ENCODE results near the gene RASD1. TPM values are rescaled to one million over a fixed set of nuclear protein-coding genes. Genes with fewer than 3 reads are reported as not detected.
A peak's percentile ranks its signal among the peaks of the same experiment; 100 is the strongest.

Gene RASD1
- total and polyA plus RNA-seq, 2 donors (not counting 1 experiment from before 2014, with no cell fraction given) = 0.34 to 2.6 TPM

GRCh38 chr17:17545031-17545820 is 49.0 kb upstream of the RASD1 start:
- no peaks in the 10 kb centered on the region for H4K20me1 ChIP-seq (ENCODE audit: control insufficient read depth, extremely low read depth, insufficient read depth, low read length)
- no peak overlapping the region for H3K4me3 ChIP-seq (replicated peaks in 1 of 4; ENCODE audit: control extremely low read depth in 1 of 4, insufficient read depth in 1 of 4, low read depth in 3 of 4, low read length in 4 of 4)
- DNase-seq (ENCODE audit: low read depth in 2 of 2) = peak; percentile 43 to 73
- no peak for TF ChIP-seq EZH2 (IDR thresholded peaks at IDR 0.05; ENCODE audit: low read length, missing control alignments)
- TF ChIP-seq, protein P1, sequence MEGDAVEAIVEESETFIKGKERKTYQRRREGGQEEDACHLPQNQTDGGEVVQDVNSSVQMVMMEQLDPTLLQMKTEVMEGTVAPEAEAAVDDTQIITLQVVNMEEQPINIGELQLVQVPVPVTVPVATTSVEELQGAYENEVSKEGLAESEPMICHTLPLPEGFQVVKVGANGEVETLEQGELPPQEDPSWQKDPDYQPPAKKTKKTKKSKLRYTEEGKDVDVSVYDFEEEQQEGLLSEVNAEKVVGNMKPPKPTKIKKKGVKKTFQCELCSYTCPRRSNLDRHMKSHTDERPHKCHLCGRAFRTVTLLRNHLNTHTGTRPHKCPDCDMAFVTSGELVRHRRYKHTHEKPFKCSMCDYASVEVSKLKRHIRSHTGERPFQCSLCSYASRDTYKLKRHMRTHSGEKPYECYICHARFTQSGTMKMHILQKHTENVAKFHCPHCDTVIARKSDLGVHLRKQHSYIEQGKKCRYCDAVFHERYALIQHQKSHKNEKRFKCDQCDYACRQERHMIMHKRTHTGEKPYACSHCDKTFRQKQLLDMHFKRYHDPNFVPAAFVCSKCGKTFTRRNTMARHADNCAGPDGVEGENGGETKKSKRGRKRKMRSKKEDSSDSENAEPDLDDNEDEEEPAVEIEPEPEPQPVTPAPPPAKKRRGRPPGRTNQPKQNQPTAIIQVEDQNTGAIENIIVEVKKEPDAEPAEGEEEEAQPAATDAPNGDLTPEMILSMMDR (conservative IDR thresholded peaks at IDR 0.05 in 1 of 2, IDR thresholded peaks at IDR 0.05 in 1 of 2; ENCODE audit: low read depth in 1 of 2, low read length in 2 of 2) = no peak
- no peaks in the 10 kb centered on the region for H3K79me2 ChIP-seq (ENCODE audit: control insufficient read depth, insufficient read depth, low read length)
- H3K4me1 ChIP-seq (ENCODE audit: control insufficient read depth, extremely low read depth, insufficient read depth, low read length) = no peaks in the 10 kb centered on the region
- no peaks in the 10 kb centered on the region for H3K36me3 ChIP-seq (ENCODE audit: control insufficient read depth, insufficient read depth, low read length)
- H3K27ac ChIP-seq (ENCODE audit: insufficient read depth, low read length) = no peak overlapping the region
- no peak overlapping the region for H2AFZ ChIP-seq (ENCODE audit: low read length)
- peak overlapping the region; percentile 2 for H3K4me2 ChIP-seq (ENCODE audit: extremely low read depth, insufficient read depth, low read length)
- no peaks in the 10 kb centered on the region for H3K27me3 ChIP-seq (ENCODE audit: control insufficient read depth, insufficient read depth, low read length)
- H3K9me3 ChIP-seq (ENCODE audit: control insufficient read depth, insufficient read depth, low read depth, low read length) = no peaks in the 10 kb centered on the region
- H3K9ac ChIP-seq (ENCODE audit: insufficient read depth, low read length) = no peak overlapping the region

- no peaks in the 10 kb centered on the region for H3K27me3 ChIP-seq (ENCODE audit: control insufficient read depth, insufficient read depth, low read length)
- H3K36me3 ChIP-seq (ENCODE audit: control insufficient read depth, insufficient read depth, low read length) = no peaks in the 10 kb centered on the region
- no peaks in the 10 kb centered on the region for H4K20me1 ChIP-seq (ENCODE audit: control insufficient read depth, extremely low read depth, insufficient read depth, low read length)
These were observed 46.9 kb upstream of the RASD1 start for GRCh38 chr17:17542906-17543635.

GRCh38 chr17:17541640-17542001 is 45.4 kb upstream of the RASD1 start:
- Histone ChIP-seq H4K20me1 (ENCODE audit: control insufficient read depth, extremely low read depth, insufficient read depth, low read length) (no peaks in the 10 kb centered on the region), H3K36me3 (ENCODE audit: control insufficient read depth, insufficient read depth, low read length) (no peaks in the 10 kb centered on the region), H3K4me2 (ENCODE audit: extremely low read depth, insufficient read depth, low read length) (no peak overlapping the region), H3K27me3 (ENCODE audit: control insufficient read depth, insufficient read depth, low read length) (no peaks in the 10 kb centered on the region), H3K9ac (ENCODE audit: insufficient read depth, low read length) (no peak overlapping the region), H3K9me3 (ENCODE audit: control insufficient read depth, insufficient read depth, low read depth, low read length) (no peaks in the 10 kb centered on the region), H3K4me3 (replicated peaks in 1 of 4; ENCODE audit: control extremely low read depth in 1 of 4, insufficient read depth in 1 of 4, low read depth in 3 of 4, low read length in 4 of 4) (no peak overlapping the region), H3K27ac (ENCODE audit: insufficient read depth, low read length) (no peak overlapping the region), H3K79me2 (ENCODE audit: control insufficient read depth, insufficient read depth, low read length) (no peaks in the 10 kb centered on the region), H2AFZ (ENCODE audit: low read length) (no peak overlapping the region), H3K4me1 (ENCODE audit: control insufficient read depth, extremely low read depth, insufficient read depth, low read length) (no peaks in the 10 kb centered on the region)
- no peak for TF ChIP-seq EZH2 (IDR thresholded peaks at IDR 0.05; ENCODE audit: low read length, missing control alignments)
- TF ChIP-seq, protein P1 (conservative IDR thresholded peaks at IDR 0.05 in 1 of 2, IDR thresholded peaks at IDR 0.05 in 1 of 2; ENCODE audit: low read depth in 1 of 2, low read length in 2 of 2) = no peak
- no peak for DNase-seq (ENCODE audit: low read depth in 2 of 2)

More at GRCh38 chr17:17542906-17543635, 46.9 kb upstream of the RASD1 start:
- H3K9ac ChIP-seq (ENCODE audit: insufficient read depth, low read length) = no peak overlapping the region
- no peak overlapping the region for H3K4me2 ChIP-seq (ENCODE audit: extremely low read depth, insufficient read depth, low read length)
- H3K79me2 ChIP-seq (ENCODE audit: control insufficient read depth, insufficient read depth, low read length) = no peaks in the 10 kb centered on the region
- H3K4me3 ChIP-seq (replicated peaks in 1 of 4; ENCODE audit: control extremely low read depth in 1 of 4, insufficient read depth in 1 of 4, low read depth in 3 of 4, low read length in 4 of 4) = no peak overlapping the region
- DNase-seq (ENCODE audit: low read depth in 2 of 2) = no peak
- H3K9me3 ChIP-seq (ENCODE audit: control insufficient read depth, insufficient read depth, low read depth, low read length) = no peaks in the 10 kb centered on the region
- no peak overlapping the region for H3K27ac ChIP-seq (ENCODE audit: insufficient read depth, low read length)
- TF ChIP-seq, protein P1 (conservative IDR thresholded peaks at IDR 0.05 in 1 of 2, IDR thresholded peaks at IDR 0.05 in 1 of 2; ENCODE audit: low read depth in 1 of 2, low read length in 2 of 2) = no peak
- no peak for TF ChIP-seq EZH2 (IDR thresholded peaks at IDR 0.05; ENCODE audit: low read length, missing control alignments)
- no peaks in the 10 kb centered on the region for H3K4me1 ChIP-seq (ENCODE audit: control insufficient read depth, extremely low read depth, insufficient read depth, low read length)
- no peak overlapping the region for H2AFZ ChIP-seq (ENCODE audit: low read length)
